GM12878 (cell line): ENCODE results near the gene PALLD. TPM values are rescaled to one million over a fixed set of nuclear protein-coding genes. Genes with fewer than 3 reads are reported as not detected.

Experiments
- ATAC-seq: fragments of 200-7000 bp; cut with Tn5 transposase; 3 replicates; pipeline ENCODE4 v1.9.1; 2020; ENCODE audit warnings: mild to moderate bottlenecking, moderate library complexity
- BruUV-seq: library from RNA; stranded (reverse); fragments of 400-500 nt; replicated peaks from 2 replicates; lab custom pipeline; 2021; lab: Mats Ljungman, UMichigan
- CTCF ChIA-PET: fragments of 300-600 bp; sonication (Branson Sonifier 250); formaldehyde crosslinking; extraction: SDS; loops from one replicate; lab custom pipeline; 2021; ENCODE audit warnings: inconsistent platforms; lab: Yijun Ruan, JAX
- POLR2A ChIA-PET: fragments of 350-600 bp; formaldehyde crosslinking; extraction: SDS; loops from one replicate; lab custom pipeline; 2021; ENCODE audit warnings: inconsistent platforms; lab: Charles Lee
- RAD21 ChIA-PET: fragments of 300-600 bp; sonication (Branson Sonifier 250); formaldehyde crosslinking; loops from one replicate; lab custom pipeline; 2023; ENCODE audit warnings: antibody characterized with exemption; ENCODE audit not compliant: unreplicated experiment; lab: Charles Lee
- SMC1A ChIA-PET: fragments of 300-600 bp; sonication (Branson Sonifier 250); formaldehyde crosslinking; loops from one replicate; lab custom pipeline; 2023; ENCODE audit not compliant: unreplicated experiment, uncharacterized antibody; lab: Charles Lee
- DNase-seq: peaks from one replicate; pipeline ENCODE4 v3.0.0-alpha.2; 2011; ENCODE audit warnings: low read depth, low spot score
- FAIRE-seq: peaks from 3 replicates; lab custom pipeline; 2011; peaks lifted over from hg19 to GRCh38; lab: Jason Lieb, UNC
- H2AFZ ChIP-seq: 2 replicates; pipeline ENCODE4 v1.6.0; 2011; ENCODE audit warnings: low read depth, low read length, control low read depth; ENCODE audit not compliant: control insufficient read depth
- H3K27ac ChIP-seq: 2 replicates; pipeline ENCODE4 v1.5.1; 2011; ENCODE audit warnings: control low read depth; ENCODE audit not compliant: control insufficient read depth, insufficient read depth
- H3K27me3 ChIP-seq, 2 experiments: replicated peaks in 1 of 2; 2 replicates each; pipeline versions ENCODE4 v1.6.0 to v1.6.1; 2011; ENCODE audit warnings: low read length in 1 of 2; ENCODE audit not compliant: control insufficient read depth in 2 of 2, insufficient read depth in 2 of 2
- H3K36me3 ChIP-seq, 2 experiments: 2 replicates each; pipeline ENCODE4 v1.5.1; 2011; ENCODE audit warnings: low read length in 1 of 2; ENCODE audit not compliant: control insufficient read depth in 2 of 2, insufficient read depth in 2 of 2
- H3K4me1 ChIP-seq: 2 replicates; pipeline ENCODE4 v1.6.1; 2011; ENCODE audit warnings: mild to moderate bottlenecking, low read length, moderate library complexity, mixed read lengths; ENCODE audit not compliant: control insufficient read depth, insufficient read depth
- H3K4me2 ChIP-seq: 2 replicates; pipeline ENCODE4 v1.6.0; 2011; ENCODE audit warnings: control low read depth; ENCODE audit not compliant: control insufficient read depth, insufficient read depth
- H3K4me3 ChIP-seq: fragments of 200-600 bp; sonication (generic); 2 replicates; pipeline ENCODE4 v1.5.1; 2016
- H3K79me2 ChIP-seq: 2 replicates; pipeline ENCODE4 v1.6.0; 2011; ENCODE audit warnings: low read length; ENCODE audit not compliant: control insufficient read depth, insufficient read depth
- H3K9ac ChIP-seq: 2 replicates; pipeline ENCODE4 v1.8.0; 2011; ENCODE audit warnings: low read length, control low read depth, mixed read lengths; ENCODE audit not compliant: control insufficient read depth, insufficient read depth
- H3K9me3 ChIP-seq: replicated peaks from 3 replicates; pipeline ENCODE4 v1.5.1; 2011; ENCODE audit warnings: mild to moderate bottlenecking, low read length; ENCODE audit not compliant: control insufficient read depth, insufficient read depth
- H4K20me1 ChIP-seq: 2 replicates; pipeline ENCODE4 v1.6.0; 2011; ENCODE audit not compliant: control insufficient read depth, insufficient read depth
- CHD2 ChIP-seq: IDR thresholded peaks from 2 replicates; pipeline ENCODE4 v1.6.1; 2011; ENCODE audit warnings: low read depth, low read length, improper control_type of control experiment, borderline replicate concordance
- GABPA ChIP-seq: IDR thresholded peaks from 2 replicates; pipeline ENCODE4 v1.6.1; 2014; ENCODE audit warnings: antibody characterized with exemption, low read depth, mild to moderate bottlenecking, inconsistent platforms
- KAT2A ChIP-seq: conservative IDR thresholded peaks from 2 replicates; pipeline ENCODE4 v1.6.1; 2011; ENCODE audit warnings: low read depth, low read length; ENCODE audit not compliant: control insufficient read depth
- MYC ChIP-seq: IDR thresholded peaks from 2 replicates; pipeline ENCODE4 v1.6.1; 2011; ENCODE audit warnings: mild to moderate bottlenecking, low read length, moderate library complexity, inconsistent platforms; ENCODE audit not compliant: insufficient read depth, insufficient replicate concordance, insufficient read length, severe bottlenecking
- NFIC ChIP-seq: IDR thresholded peaks from 2 replicates; pipeline ENCODE4 v1.6.1; 2012; ENCODE audit warnings: low read depth, mild to moderate bottlenecking, inconsistent platforms, low read length, moderate library complexity
- NFYB ChIP-seq: IDR thresholded peaks from 2 replicates; pipeline ENCODE4 v1.6.1; 2011; ENCODE audit warnings: low read depth, mild to moderate bottlenecking, low read length, improper control_type of control experiment, moderate library complexity; ENCODE audit not compliant: insufficient read depth
- POU2F2 ChIP-seq: IDR thresholded peaks from 3 replicates; pipeline ENCODE4 v1.6.1; 2011; ENCODE audit warnings: low read depth, mild to moderate bottlenecking, low read length, borderline replicate concordance
- RAD21 ChIP-seq: IDR thresholded peaks from 2 replicates; pipeline ENCODE4 v1.6.1; 2011; ENCODE audit warnings: mild to moderate bottlenecking, low read depth, low read length, moderate library complexity; ENCODE audit not compliant: insufficient read depth
- RB1 ChIP-seq: fragments of 450-650 bp; formaldehyde crosslinking; IDR thresholded peaks from 2 replicates; pipeline ENCODE4 v1.6.1; 2017; ENCODE audit warnings: mild to moderate bottlenecking, borderline replicate concordance
- RCOR1 ChIP-seq: conservative IDR thresholded peaks from 2 replicates; pipeline ENCODE4 v1.6.1; 2012; ENCODE audit warnings: low read depth, low read length, improper control_type of control experiment
- SMC3 ChIP-seq: IDR thresholded peaks from 2 replicates; pipeline ENCODE4 v1.6.1; 2011; ENCODE audit warnings: low read length, improper control_type of control experiment, borderline replicate concordance
- YBX1 ChIP-seq: fragments of 450-650 bp; IDR thresholded peaks from 2 replicates; pipeline ENCODE4 v1.6.1; 2016; ENCODE audit warnings: antibody characterized with exemption
- ZNF24 ChIP-seq: fragments of 450-650 bp; IDR thresholded peaks from 2 replicates; pipeline ENCODE4 v1.6.1; 2017; ENCODE audit warnings: antibody characterized with exemption, mild to moderate bottlenecking
- WGBS: methylation state at CpG from one replicate; pipeline ENCODE4 v1.1.6; 2016; ENCODE audit warnings: low lambda C conversion rate; ENCODE audit not compliant: insufficient replicate concordance, insufficient coverage; ENCODE audit errors: missing lambda C conversion rate; 5-methylcytosine and 5-hydroxymethylcytosine counted together
- in situ Hi-C: fragments of 300-500 bp; cut with MboI; formaldehyde crosslinking; loops from 9 replicates; pipeline ENCODE4 v1.14.3; 2018; ENCODE audit warnings: mixed read lengths
- intact Hi-C: fragments of 100-400 bp; cut with micrococcal nuclease; formaldehyde crosslinking; loops from one replicate; pipeline ENCODE4 v1.14.2; 2022; ENCODE audit not compliant: unreplicated experiment
- polyA plus RNA-seq, 11 experiments: library from polyadenylated mRNA; depleted of rRNA in 4 of 11; unstranded in 6 of 11; stranded (reverse) in 5 of 11; fragments of >200 nt; fragmentation: Nextera tagmentation in 4 of 11; fragmentation: Illumina TruSeq in 1 of 11; extraction: Ambion mirVana in 4 of 11; extraction: Trizol in 1 of 11; gene quantifications; 1 replicate in 1 of 11; 2 replicates in 10 of 11; pipeline versions ENCODE4 v1.2.1 to v1.2.3, GENCODE V29; 2011 to 2016; ENCODE audit warnings: inconsistent platforms in 2 of 11, missing spikeins in 2 of 11, low read depth in 1 of 11
- total RNA-seq, 4 experiments: library from RNA; depleted of rRNA in 3 of 4; stranded (reverse); fragments of >200 nt in 3 of 4; fragmentation: Illumina TruSeq in 1 of 4; extraction: Trizol in 1 of 4; gene quantifications; 2 replicates each; pipeline versions ENCODE4 v1.2.1 to v1.2.3, GENCODE V29; 2013 to 2021
- TF ChIP-seq, protein P1 (sequence below): fragments of 450-650 bp; IDR thresholded peaks from 2 replicates; pipeline ENCODE4 v1.6.1; 2016; ENCODE audit warnings: mild to moderate bottlenecking
- TF ChIP-seq, protein P2 (sequence below): fragments of 450-650 bp; IDR thresholded peaks from 2 replicates; pipeline ENCODE4 v1.6.1; 2016; ENCODE audit warnings: mild to moderate bottlenecking
- TF ChIP-seq, protein P3 (sequence below): fragments of 450-650 bp; formaldehyde crosslinking; IDR thresholded peaks from 2 replicates; pipeline ENCODE4 v1.4.0; 2020; ENCODE audit warnings: mild to moderate bottlenecking, moderate library complexity

The PALLD gene
- total and polyA plus RNA-seq, 10 of the 15 experiments (the other 5 are each of a cell fraction or from before 2014, with no cell fraction given) = 1.0 to 7.7 (median 1.7) TPM

DNA sequence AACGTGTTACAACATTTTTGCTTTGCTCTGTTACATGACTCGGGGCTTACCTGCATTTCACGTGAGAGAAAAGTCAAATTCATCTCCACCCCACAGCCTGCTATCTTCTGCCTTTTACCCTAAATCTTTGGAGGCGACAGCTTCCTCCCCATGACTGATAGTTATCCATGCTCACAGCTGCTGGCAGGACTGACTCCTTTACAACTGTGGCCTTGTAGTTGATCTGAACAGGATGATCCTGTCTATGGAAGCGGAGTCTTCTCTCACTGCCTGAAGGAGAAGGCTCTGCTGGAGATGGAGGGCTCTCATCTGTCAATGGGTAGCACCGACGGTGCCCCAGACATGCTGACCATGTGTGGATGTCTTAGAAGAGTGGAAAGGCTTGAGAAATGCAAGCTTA lies 362.2 kb downstream of the PALLD start:
- SMC1A ChIA-PET = interaction anchor here (1.4 to 1.5 kb wide), 2 partner anchors 18 to 19 kb away, joined by 3 to 4 read pairs; no protein-coding TSS in a partner anchor
- no peak overlapping the region for H2AFZ ChIP-seq
- 42% methylated on average over 7 of the region's 7 CpGs for WGBS
- FAIRE-seq (no peak), ATAC-seq (no peak), DNase-seq (no peak)
- intact Hi-C loops = no loop called here
- no peaks in the 10 kb centered on the region for H3K36me3 ChIP-seq
- RAD21 ChIA-PET = no interaction called here
- H3K9ac ChIP-seq = no peak overlapping the region
- no peaks in the 10 kb centered on the region for H3K27me3 ChIP-seq
- no peaks in the 10 kb centered on the region for H3K79me2 ChIP-seq
- H3K9me3 ChIP-seq = no peaks in the 10 kb centered on the region; the same call in 2 of the 3 replicates
- H3K27ac ChIP-seq = no peak overlapping the region
- in situ Hi-C loops = no loop called here
- H3K4me1 ChIP-seq = peaks cover 3% of the 10 kb centered on the region
- CTCF ChIA-PET = no interaction called here
- H3K4me3 ChIP-seq = no peak overlapping the region
- POLR2A ChIA-PET = interaction anchor here (0.5 kb wide), 1 partner anchor 8 kb away, joined by 3 read pairs; no protein-coding TSS in a partner anchor
- no TSS peak for BruUV-seq
- H3K4me2 ChIP-seq = no peak overlapping the region
- TF ChIP-seq, protein P1, sequence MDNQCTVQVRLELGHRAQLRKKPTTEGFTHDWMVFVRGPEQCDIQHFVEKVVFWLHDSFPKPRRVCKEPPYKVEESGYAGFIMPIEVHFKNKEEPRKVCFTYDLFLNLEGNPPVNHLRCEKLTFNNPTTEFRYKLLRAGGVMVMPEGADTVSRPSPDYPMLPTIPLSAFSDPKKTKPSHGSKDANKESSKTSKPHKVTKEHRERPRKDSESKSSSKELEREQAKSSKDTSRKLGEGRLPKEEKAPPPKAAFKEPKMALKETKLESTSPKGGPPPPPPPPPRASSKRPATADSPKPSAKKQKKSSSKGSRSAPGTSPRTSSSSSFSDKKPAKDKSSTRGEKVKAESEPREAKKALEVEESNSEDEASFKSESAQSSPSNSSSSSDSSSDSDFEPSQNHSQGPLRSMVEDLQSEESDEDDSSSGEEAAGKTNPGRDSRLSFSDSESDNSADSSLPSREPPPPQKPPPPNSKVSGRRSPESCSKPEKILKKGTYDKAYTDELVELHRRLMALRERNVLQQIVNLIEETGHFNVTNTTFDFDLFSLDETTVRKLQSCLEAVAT = no peak
- TF ChIP-seq MYC (no peak), YBX1 (no peak), NFYB (no peak), NFIC (no peak), RB1 (no peak), SMC3 (no peak), POU2F2 (no peak), CHD2 (no peak), ZNF24 (no peak), GABPA (no peak), RAD21 (no peak), RCOR1 (no peak), KAT2A (no peak)
- TF ChIP-seq, protein P2, sequence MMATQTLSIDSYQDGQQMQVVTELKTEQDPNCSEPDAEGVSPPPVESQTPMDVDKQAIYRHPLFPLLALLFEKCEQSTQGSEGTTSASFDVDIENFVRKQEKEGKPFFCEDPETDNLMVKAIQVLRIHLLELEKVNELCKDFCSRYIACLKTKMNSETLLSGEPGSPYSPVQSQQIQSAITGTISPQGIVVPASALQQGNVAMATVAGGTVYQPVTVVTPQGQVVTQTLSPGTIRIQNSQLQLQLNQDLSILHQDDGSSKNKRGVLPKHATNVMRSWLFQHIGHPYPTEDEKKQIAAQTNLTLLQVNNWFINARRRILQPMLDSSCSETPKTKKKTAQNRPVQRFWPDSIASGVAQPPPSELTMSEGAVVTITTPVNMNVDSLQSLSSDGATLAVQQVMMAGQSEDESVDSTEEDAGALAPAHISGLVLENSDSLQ = no peak
- TF ChIP-seq, protein P3, sequence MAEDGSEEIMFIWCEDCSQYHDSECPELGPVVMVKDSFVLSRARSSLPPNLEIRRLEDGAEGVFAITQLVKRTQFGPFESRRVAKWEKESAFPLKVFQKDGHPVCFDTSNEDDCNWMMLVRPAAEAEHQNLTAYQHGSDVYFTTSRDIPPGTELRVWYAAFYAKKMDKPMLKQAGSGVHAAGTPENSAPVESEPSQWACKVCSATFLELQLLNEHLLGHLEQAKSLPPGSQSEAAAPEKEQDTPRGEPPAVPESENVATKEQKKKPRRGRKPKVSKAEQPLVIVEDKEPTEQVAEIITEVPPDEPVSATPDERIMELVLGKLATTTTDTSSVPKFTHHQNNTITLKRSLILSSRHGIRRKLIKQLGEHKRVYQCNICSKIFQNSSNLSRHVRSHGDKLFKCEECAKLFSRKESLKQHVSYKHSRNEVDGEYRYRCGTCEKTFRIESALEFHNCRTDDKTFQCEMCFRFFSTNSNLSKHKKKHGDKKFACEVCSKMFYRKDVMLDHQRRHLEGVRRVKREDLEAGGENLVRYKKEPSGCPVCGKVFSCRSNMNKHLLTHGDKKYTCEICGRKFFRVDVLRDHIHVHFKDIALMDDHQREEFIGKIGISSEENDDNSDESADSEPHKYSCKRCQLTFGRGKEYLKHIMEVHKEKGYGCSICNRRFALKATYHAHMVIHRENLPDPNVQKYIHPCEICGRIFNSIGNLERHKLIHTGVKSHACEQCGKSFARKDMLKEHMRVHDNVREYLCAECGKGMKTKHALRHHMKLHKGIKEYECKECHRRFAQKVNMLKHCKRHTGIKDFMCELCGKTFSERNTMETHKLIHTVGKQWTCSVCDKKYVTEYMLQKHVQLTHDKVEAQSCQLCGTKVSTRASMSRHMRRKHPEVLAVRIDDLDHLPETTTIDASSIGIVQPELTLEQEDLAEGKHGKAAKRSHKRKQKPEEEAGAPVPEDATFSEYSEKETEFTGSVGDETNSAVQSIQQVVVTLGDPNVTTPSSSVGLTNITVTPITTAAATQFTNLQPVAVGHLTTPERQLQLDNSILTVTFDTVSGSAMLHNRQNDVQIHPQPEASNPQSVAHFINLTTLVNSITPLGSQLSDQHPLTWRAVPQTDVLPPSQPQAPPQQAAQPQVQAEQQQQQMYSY (CRISPR knock-in tag) = no peak
- H4K20me1 ChIP-seq = no peaks in the 10 kb centered on the region
